H9 (cell line): ENCODE measurements around the gene USP53. TPM values are rescaled to one million over a fixed set of nuclear protein-coding genes. Genes with fewer than 3 reads are reported as not detected.
"Not testable (repeated sequence)": the region's sequence is repeated elsewhere in the genome, so short reads cannot be mapped to it uniquely, and the experiment has no call there.

Experiments used
- DNase-seq: peaks from one replicate; pipeline ENCODE4 v3.0.0-alpha.2; 2017
- H2AFZ ChIP-seq: one replicate; pipeline ENCODE4 v1.6.1; 2013; ENCODE audit warnings: mild to moderate bottlenecking, low read length, control low read depth, moderate library complexity
- H2AK5ac ChIP-seq: 2 replicates; pipeline ENCODE4 v1.6.1; 2013; ENCODE audit warnings: low read length, control low read depth, mixed read lengths; ENCODE audit not compliant: insufficient read length
- H2BK120ac ChIP-seq: one replicate; pipeline ENCODE4 v1.6.1; 2013; ENCODE audit warnings: low read depth, mild to moderate bottlenecking, low read length, control low read depth, inconsistent platforms; ENCODE audit not compliant: poor library complexity, severe bottlenecking
- H2BK12ac ChIP-seq: 2 replicates; pipeline ENCODE4 v1.6.1; 2013; ENCODE audit warnings: low read length, control low read depth, mixed read lengths, low read depth; ENCODE audit not compliant: insufficient read length
- H2BK15ac ChIP-seq: 2 replicates; pipeline ENCODE4 v1.6.1; 2013; ENCODE audit warnings: low read depth, low read length, control low read depth
- H2BK20ac ChIP-seq: one replicate; pipeline ENCODE4 v1.6.1; 2013; ENCODE audit warnings: low read depth, mild to moderate bottlenecking, low read length, control low read depth, inconsistent platforms; ENCODE audit not compliant: poor library complexity, severe bottlenecking
- H2BK5ac ChIP-seq: 2 replicates; pipeline ENCODE4 v1.6.1; 2013; ENCODE audit warnings: low read length, control low read depth, mixed read lengths; ENCODE audit not compliant: insufficient read length
- H3K14ac ChIP-seq: 2 replicates; pipeline ENCODE4 v1.6.1; 2013; ENCODE audit warnings: low read length, control low read depth; ENCODE audit not compliant: insufficient read depth
- H3K18ac ChIP-seq: 2 replicates; pipeline ENCODE4 v1.6.1; 2013; ENCODE audit warnings: low read depth, mild to moderate bottlenecking, mixed read lengths, low read length, control low read depth; ENCODE audit not compliant: insufficient read length
- H3K23ac ChIP-seq: 2 replicates; pipeline ENCODE4 v1.6.1; 2013; ENCODE audit warnings: low read length, control low read depth, mixed read lengths, low read depth; ENCODE audit not compliant: insufficient read length
- H3K23me2 ChIP-seq: 2 replicates; pipeline ENCODE4 v1.6.1; 2013; ENCODE audit warnings: low read depth, mild to moderate bottlenecking, mixed read lengths, low read length, control low read depth; ENCODE audit not compliant: insufficient read length, poor library complexity, severe bottlenecking
- H3K27ac ChIP-seq: 2 replicates; pipeline ENCODE4 v1.5.1; 2013; ENCODE audit warnings: low read length, control low read depth, mixed read lengths, low read depth; ENCODE audit not compliant: insufficient read length
- H3K27me3 ChIP-seq: 2 replicates; pipeline ENCODE4 v1.6.1; 2013; ENCODE audit warnings: low read length, control low read depth, inconsistent platforms; ENCODE audit not compliant: insufficient read depth
- H3K4ac ChIP-seq: 2 replicates; pipeline ENCODE4 v1.6.1; 2013; ENCODE audit warnings: low read depth, mild to moderate bottlenecking, control low read depth, inconsistent platforms, low read length, moderate library complexity
- H3K4me1 ChIP-seq: 2 replicates; pipeline ENCODE4 v1.6.1; 2013; ENCODE audit warnings: low read length, control low read depth, inconsistent platforms; ENCODE audit not compliant: insufficient read depth
- H3K4me2 ChIP-seq: 2 replicates; pipeline ENCODE4 v1.6.1; 2013; ENCODE audit warnings: low read length, control low read depth, mixed read lengths; ENCODE audit not compliant: insufficient read length, insufficient read depth
- H3K56ac ChIP-seq: 2 replicates; pipeline ENCODE4 v1.6.1; 2013; ENCODE audit warnings: low read depth, mild to moderate bottlenecking, mixed read lengths, low read length, control low read depth; ENCODE audit not compliant: insufficient read length
- H3K79me1 ChIP-seq: 2 replicates; pipeline ENCODE4 v1.6.1; 2013; ENCODE audit warnings: low read depth, mild to moderate bottlenecking, moderate library complexity, low read length, control low read depth, inconsistent platforms; ENCODE audit not compliant: insufficient read depth, poor library complexity, severe bottlenecking
- H3K79me2 ChIP-seq: 2 replicates; pipeline ENCODE4 v1.6.1; 2013; ENCODE audit warnings: low read length, control low read depth, inconsistent platforms; ENCODE audit not compliant: insufficient read depth
- H3K9ac ChIP-seq: 2 replicates; pipeline ENCODE4 v1.6.1; 2013; ENCODE audit warnings: low read length, control low read depth, mixed read lengths; ENCODE audit not compliant: insufficient read length; ENCODE audit errors: extremely low read depth
- H3K9me3 ChIP-seq: one replicate; pipeline ENCODE4 v1.6.1; 2013; ENCODE audit warnings: low read depth, low read length, inconsistent platforms; ENCODE audit not compliant: control insufficient read depth
- H3T11ph ChIP-seq: one replicate; pipeline ENCODE4 v1.6.1; 2013; ENCODE audit warnings: mild to moderate bottlenecking, low read length, control low read depth, inconsistent platforms
- H4K20me1 ChIP-seq: one replicate; pipeline ENCODE4 v1.6.1; 2013; ENCODE audit not compliant: control insufficient read depth, insufficient read length, insufficient read depth
- H4K5ac ChIP-seq: 2 replicates; pipeline ENCODE4 v1.6.1; 2013; ENCODE audit warnings: low read depth, mild to moderate bottlenecking, mixed read lengths, low read length, control low read depth; ENCODE audit not compliant: insufficient read length
- H4K8ac ChIP-seq: replicated peaks from 2 replicates; pipeline ENCODE4 v1.6.1; 2013; ENCODE audit warnings: low read length, control low read depth, mixed read lengths, low read depth; ENCODE audit not compliant: insufficient read length
- H4K91ac ChIP-seq: 2 replicates; pipeline ENCODE4 v1.6.1; 2013; ENCODE audit warnings: low read depth, mild to moderate bottlenecking, moderate library complexity, mixed read lengths, low read length, control low read depth; ENCODE audit not compliant: insufficient read length
- H3K27ac Mint-ChIP-seq, 3 experiments: 2 replicates in 2 of 3; 3 replicates in 1 of 3; pipeline ENCODE4 v1.8.0; 2020 to 2021; ENCODE audit warnings: mixed read lengths in 3 of 3, mild to moderate bottlenecking in 1 of 3, moderate library complexity in 1 of 3
- H3K27me3 Mint-ChIP-seq: 2 replicates; pipeline ENCODE4 v1.8.0; 2021; ENCODE audit warnings: low read depth, mild to moderate bottlenecking, moderate library complexity, mixed read lengths
- H3K36me3 Mint-ChIP-seq, 3 experiments: 2 replicates in 2 of 3; 3 replicates in 1 of 3; pipeline ENCODE4 v1.8.0; 2020 to 2021; ENCODE audit warnings: low read depth in 3 of 3, mixed read lengths in 3 of 3; ENCODE audit not compliant: insufficient read depth in 1 of 3
- H3K4me1 Mint-ChIP-seq, 2 experiments: 2 replicates each; pipeline ENCODE4 v1.8.0; 2020; ENCODE audit warnings: mixed read lengths in 2 of 2
- H3K4me3 Mint-ChIP-seq, 2 experiments: 2 replicates in 1 of 2; 3 replicates in 1 of 2; pipeline ENCODE4 v1.8.0; 2020 to 2021; ENCODE audit warnings: mild to moderate bottlenecking in 2 of 2, mixed read lengths in 2 of 2, moderate library complexity in 1 of 2
- H3K9me3 Mint-ChIP-seq, 2 experiments: 2 replicates in 1 of 2; 3 replicates in 1 of 2; pipeline ENCODE4 v1.8.0; 2020; ENCODE audit warnings: mild to moderate bottlenecking in 2 of 2, mixed read lengths in 2 of 2, moderate library complexity in 1 of 2
- CTCF ChIP-seq: fragments of 200-600 bp; sonication (generic); conservative IDR thresholded peaks from 3 replicates; pipeline ENCODE4 v1.8.0; 2021; ENCODE audit warnings: antibody characterized with exemption, mild to moderate bottlenecking
- WGBS: extraction: QIAGEN DNeasy Blood & Tissue Kit; methylation state at CpG from one replicate; pipeline ENCODE4 v1.1.7; 2013; ENCODE audit warnings: missing lambda C conversion rate, low lambda C conversion rate, mixed read lengths; ENCODE audit not compliant: insufficient read length; ENCODE audit errors: extremely low coverage; 5-methylcytosine and 5-hydroxymethylcytosine counted together
- total RNA-seq: library from RNA; stranded (reverse); gene quantifications from 2 replicates; pipeline ENCODE4 v1.2.1, GENCODE V29; 2021

USP53 gene
- total RNA-seq, 1 experiment from 2014 or later: 18.4 TPM

GRCh38 chr4:119271361-119272085 is 59.0 kb downstream of the USP53 start:
- no peak overlapping the region for H3K9ac ChIP-seq
- H3K27me3 ChIP-seq: no peaks in the 10 kb centered on the region
- Mint-ChIP-seq H3K4me1 (no peaks in the 10 kb centered on the region), H3K27me3 (no peaks in the 10 kb centered on the region), H3K9me3 (peaks cover 2 to 3% of the 10 kb centered on the region in 2 experiments; a peak in 3 of 5 replicates), H3K4me3 (no peak overlapping the region), H3K36me3 (peaks cover 12 to 51% (median 34%) of the 10 kb centered on the region in 3 experiments), H3K27ac (no peak overlapping the region)
- no peak for TF ChIP-seq CTCF
- no peak overlapping the region for H3K18ac ChIP-seq
- no peak overlapping the region for H3K23ac ChIP-seq
- no peak overlapping the region for H3K56ac ChIP-seq
- no peak overlapping the region for H2BK120ac ChIP-seq
- H4K91ac ChIP-seq: no peak overlapping the region
- no peak overlapping the region for H2BK12ac ChIP-seq
- H3T11ph ChIP-seq: no peak overlapping the region
- H3K9me3 ChIP-seq: no peaks in the 10 kb centered on the region
- no peak overlapping the region for H3K4me2 ChIP-seq
- no peak overlapping the region for H2AK5ac ChIP-seq
- no peaks in the 10 kb centered on the region for H3K23me2 ChIP-seq
- DNase-seq: no peak
- no CpG with 5 or more reads among the region's 6 CpGs for WGBS
- no peak overlapping the region for H3K27ac ChIP-seq
- no peak overlapping the region for H2BK20ac ChIP-seq
- no peak overlapping the region for H2BK15ac ChIP-seq
- no peak overlapping the region for H3K14ac ChIP-seq
- no peaks in the 10 kb centered on the region for H4K20me1 ChIP-seq
- no peaks in the 10 kb centered on the region for H3K79me2 ChIP-seq
- H4K8ac ChIP-seq: no peak overlapping the region
- no peak overlapping the region for H2AFZ ChIP-seq
- H3K4ac ChIP-seq: no peak overlapping the region
- no peak overlapping the region for H2BK5ac ChIP-seq
- no peaks in the 10 kb centered on the region for H3K79me1 ChIP-seq
- H4K5ac ChIP-seq: no peak overlapping the region
- H3K4me1 ChIP-seq: no peaks in the 10 kb centered on the region

GRCh38 chr4:119279541-119279940 is 67.0 kb downstream of the USP53 start:
- not testable (repeated sequence) for H3K4me1 ChIP-seq, H3K9me3 Mint-ChIP-seq, H2BK12ac ChIP-seq, H3T11ph ChIP-seq, H3K79me2 ChIP-seq, H3K56ac ChIP-seq, H4K20me1 ChIP-seq, H3K23ac ChIP-seq, H3K23me2 ChIP-seq, H2AFZ ChIP-seq, H2BK5ac ChIP-seq, H3K27me3 Mint-ChIP-seq, H4K5ac ChIP-seq, H3K27me3 ChIP-seq, H3K27ac ChIP-seq, H2BK20ac ChIP-seq, H3K79me1 ChIP-seq, H3K9me3 ChIP-seq, H2BK120ac ChIP-seq, H2BK15ac ChIP-seq, DNase-seq, H4K91ac ChIP-seq, H2AK5ac ChIP-seq
- Mint-ChIP-seq H3K4me3 (peak overlapping the region; percentile 60 to 82; a peak in 4 of 5 replicates), H3K27ac (peak overlapping the region; percentile 91 to 99 (median 99)), H3K36me3 (peaks cover 2 to 15% (median 9%) of the 10 kb centered on the region in 3 experiments; a peak in 5 of 7 replicates), H3K4me1 (peaks cover 10 to 11% of the 10 kb centered on the region in 2 experiments)
- H4K8ac ChIP-seq: peak overlapping the region; percentile 98
- WGBS: no CpG with 5 or more reads among the region's 19 CpGs
- peak overlapping the region; percentile 79; the same call in 1 of the 2 replicates for H3K4ac ChIP-seq
- peak overlapping the region; percentile 46 for H3K4me2 ChIP-seq
- peak overlapping the region; percentile 54 for H3K9ac ChIP-seq
- H3K18ac ChIP-seq: peak overlapping the region; percentile 87
- peak overlapping the region; percentile 75; the same call in 1 of the 2 replicates for H3K14ac ChIP-seq
